Measurements from ENCODE around the gene TMEM94. TPM values are rescaled to one million over a fixed set of nuclear protein-coding genes. Genes with fewer than 3 reads are reported as not detected.

The TMEM94 gene
- total and polyA plus RNA-seq, 2 experiments from 2014 or later: 43.5 to 53.5 TPM

DNA sequence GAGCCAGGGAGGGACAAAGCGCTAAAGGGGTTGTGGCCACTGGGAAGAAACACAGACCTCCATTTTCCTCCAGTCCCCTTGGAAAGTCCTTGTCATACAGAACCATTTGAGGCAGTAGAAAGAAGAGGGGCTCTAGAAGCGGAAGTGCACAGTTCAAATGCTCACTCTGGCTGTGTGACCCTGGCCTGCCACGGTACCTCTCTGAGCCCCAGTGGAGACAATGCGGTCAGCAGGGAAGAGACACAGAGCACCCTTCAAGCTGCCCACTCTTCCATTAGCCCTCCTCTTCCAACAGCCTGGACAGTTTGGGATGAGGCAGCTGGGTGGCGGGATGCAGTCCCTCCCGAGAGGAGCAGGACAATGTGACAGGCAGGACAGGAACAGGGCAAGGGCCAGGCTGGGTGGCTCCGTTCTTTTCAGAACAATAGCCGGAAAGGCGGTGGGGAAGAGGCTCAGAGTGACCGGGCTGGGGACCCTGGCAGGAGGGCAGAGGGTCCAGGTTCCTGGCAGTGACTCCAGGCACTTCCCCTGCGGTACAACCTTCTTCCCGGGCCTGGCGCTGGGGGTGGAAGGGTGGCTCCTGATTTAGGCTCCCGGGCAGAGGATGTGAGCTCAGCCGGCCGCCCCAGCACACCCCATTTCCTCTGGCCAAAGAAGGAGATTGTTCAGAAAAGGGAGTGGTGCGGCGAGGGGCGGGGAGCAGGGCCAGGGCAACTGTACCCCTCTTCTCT, 53.3 kb downstream of the TMEM94 start:
- H3K4me2 ChIP-seq: no peak overlapping the region
- H3K9me3 ChIP-seq (ENCODE audit: low read depth): no peaks in the 10 kb centered on the region
- H2AFZ ChIP-seq: no peak overlapping the region
- no peak for DNase-seq (ENCODE audit: low spot score)
- H3K79me2 ChIP-seq: peaks cover 54% of the 10 kb centered on the region
- TF ChIP-seq EZH2 (IDR thresholded peaks at IDR 0.05; ENCODE audit: borderline replicate concordance) (no peak), CTCF (IDR thresholded peaks at IDR 0.05; ENCODE audit: poor library complexity) (no peak), EZH2phosphoT487 (IDR thresholded peaks at IDR 0.05; ENCODE audit: low read depth, severe bottlenecking, unreplicated experiment) (no peak)
- WGBS (ENCODE audit: low lambda C conversion rate, missing lambda C conversion rate): 93% methylated on average over 19 of the region's 19 CpGs
- peaks cover 25% of the 10 kb centered on the region for H4K20me1 ChIP-seq (ENCODE audit: insufficient read depth, poor library complexity, severe bottlenecking)
- no peak overlapping the region for H3K4me3 ChIP-seq
- H3K4me1 ChIP-seq (ENCODE audit: insufficient read depth): peaks cover 39% of the 10 kb centered on the region
- H3K9me2 ChIP-seq (replicated peaks; ENCODE audit: insufficient read depth): no peaks in the 10 kb centered on the region
- H3K27ac ChIP-seq: no peak overlapping the region
- no peaks in the 10 kb centered on the region for H3K27me3 ChIP-seq
- H3K36me3 ChIP-seq (replicated peaks; ENCODE audit: insufficient read depth, low read depth): no peaks in the 10 kb centered on the region

- 95% methylated on average over 4 of the region's 4 CpGs for WGBS (ENCODE audit: low lambda C conversion rate, missing lambda C conversion rate)
- Histone ChIP-seq H3K27ac (no peak overlapping the region), H3K4me1 (ENCODE audit: insufficient read depth) (peaks cover 40% of the 10 kb centered on the region), H3K36me3 (replicated peaks; ENCODE audit: insufficient read depth, low read depth) (no peaks in the 10 kb centered on the region), H3K27me3 (no peaks in the 10 kb centered on the region), H3K4me2 (peak overlapping the region; percentile 100), H4K20me1 (ENCODE audit: insufficient read depth, poor library complexity, severe bottlenecking) (peaks cover 25% of the 10 kb centered on the region), H3K4me3 (no peak overlapping the region), H3K79me2 (peaks cover 60% of the 10 kb centered on the region), H3K9me2 (replicated peaks; ENCODE audit: insufficient read depth) (no peaks in the 10 kb centered on the region), H2AFZ (no peak overlapping the region), H3K9me3 (ENCODE audit: low read depth) (no peaks in the 10 kb centered on the region)
- TF ChIP-seq CTCF (IDR thresholded peaks at IDR 0.05; ENCODE audit: poor library complexity): no peak
- TF ChIP-seq EZH2phosphoT487 (IDR thresholded peaks at IDR 0.05; ENCODE audit: low read depth, severe bottlenecking, unreplicated experiment): no peak
- no peak for TF ChIP-seq EZH2 (IDR thresholded peaks at IDR 0.05; ENCODE audit: borderline replicate concordance)
- no peak for DNase-seq (ENCODE audit: low spot score)
Observed at GRCh38 chr17:75511270-75511609, 54.8 kb downstream of the TMEM94 start.

- TF ChIP-seq EZH2phosphoT487 (IDR thresholded peaks at IDR 0.05; ENCODE audit: low read depth, severe bottlenecking, unreplicated experiment) (no peak), CTCF (IDR thresholded peaks at IDR 0.05; ENCODE audit: poor library complexity) (no peak), EZH2 (IDR thresholded peaks at IDR 0.05; ENCODE audit: borderline replicate concordance) (no peak)
- Histone ChIP-seq H3K4me2 (peak overlapping the region; percentile 100), H3K27ac (peak overlapping the region; percentile 28), H3K4me3 (no peak overlapping the region), H3K9me3 (ENCODE audit: low read depth) (no peaks in the 10 kb centered on the region), H3K9me2 (replicated peaks; ENCODE audit: insufficient read depth) (no peaks in the 10 kb centered on the region), H4K20me1 (ENCODE audit: insufficient read depth, poor library complexity, severe bottlenecking) (peaks cover 25% of the 10 kb centered on the region), H3K79me2 (peaks cover 63% of the 10 kb centered on the region), H3K27me3 (no peaks in the 10 kb centered on the region), H3K36me3 (replicated peaks; ENCODE audit: insufficient read depth, low read depth) (no peaks in the 10 kb centered on the region), H2AFZ (no peak overlapping the region), H3K4me1 (ENCODE audit: insufficient read depth) (peaks cover 40% of the 10 kb centered on the region)
- peak; percentile 74 for DNase-seq (ENCODE audit: low spot score)
- 69% methylated on average over 13 of the region's 13 CpGs for WGBS (ENCODE audit: low lambda C conversion rate, missing lambda C conversion rate)
Observed at GRCh38 chr17:75511610-75512575, 55.5 kb downstream of the TMEM94 start.

Data from hepatocyte (in vitro differentiated cells).